GM19043 (cell line): Measurements from ENCODE around the gene TAX1BP3.
"Not testable (repeated sequence)": the region's sequence is repeated elsewhere in the genome, so short reads cannot be mapped to it uniquely, and the experiment has no call there.

Experiments
- ATAC-seq: cut with Tn5 transposase; IDR thresholded peaks from one replicate; pipeline ENCODE4 v1.9.1; 2021; ENCODE audit warnings: low read depth; ENCODE audit not compliant: unreplicated experiment

Gene TAX1BP3

DNA sequence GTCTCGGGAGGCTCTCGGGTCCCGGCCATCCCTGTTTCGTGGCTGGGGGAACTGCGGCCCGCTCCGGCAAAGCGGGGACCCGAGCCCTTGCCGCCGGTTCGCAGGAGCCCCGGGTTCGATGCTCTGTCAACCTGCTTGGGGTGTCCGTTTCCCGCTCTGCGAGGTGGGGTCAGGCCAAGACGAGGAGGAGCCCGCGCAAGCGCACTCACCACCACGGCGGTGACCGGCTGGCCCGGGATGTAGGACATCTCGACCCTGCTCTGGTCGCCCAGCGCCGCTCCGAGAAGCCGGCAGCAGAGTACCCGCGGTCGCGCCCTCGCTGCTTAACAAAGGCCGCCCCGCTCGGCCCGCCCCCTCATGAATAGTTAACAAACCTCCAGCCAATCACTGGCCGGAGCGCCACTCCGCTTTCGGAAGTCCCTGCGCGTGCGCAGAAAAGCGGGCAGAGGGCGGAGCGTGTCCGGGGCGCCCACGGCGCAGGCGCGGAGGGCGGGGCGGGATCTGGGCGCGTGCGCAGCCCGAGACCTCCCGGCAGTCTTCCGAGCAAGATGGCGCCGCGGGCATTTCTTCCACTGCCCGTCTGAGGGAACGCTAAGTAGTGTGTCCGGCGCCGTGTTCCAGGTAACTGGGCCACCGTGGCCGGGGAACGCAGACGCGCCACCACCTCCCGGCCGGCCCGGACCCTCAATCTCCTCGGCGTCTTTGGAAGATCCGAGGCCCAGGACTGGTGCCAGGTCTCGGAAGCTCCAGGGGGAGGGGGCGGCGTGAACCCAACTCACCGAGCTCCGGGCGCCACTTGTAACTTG is at the start of gene TAX1BP3, which contains the start of gene EMC6:
TAX1BP3 (minus strand) TSS at position 300 of the 806 bp plus-strand sequence; CDS start at position 248, 52 bp downstream.
EMC6 (plus strand) TSS at position 534 of the 806 bp plus-strand sequence. CDS start 335 bp downstream, outside the sequence.
- ATAC-seq = peak; percentile 88

DNA sequence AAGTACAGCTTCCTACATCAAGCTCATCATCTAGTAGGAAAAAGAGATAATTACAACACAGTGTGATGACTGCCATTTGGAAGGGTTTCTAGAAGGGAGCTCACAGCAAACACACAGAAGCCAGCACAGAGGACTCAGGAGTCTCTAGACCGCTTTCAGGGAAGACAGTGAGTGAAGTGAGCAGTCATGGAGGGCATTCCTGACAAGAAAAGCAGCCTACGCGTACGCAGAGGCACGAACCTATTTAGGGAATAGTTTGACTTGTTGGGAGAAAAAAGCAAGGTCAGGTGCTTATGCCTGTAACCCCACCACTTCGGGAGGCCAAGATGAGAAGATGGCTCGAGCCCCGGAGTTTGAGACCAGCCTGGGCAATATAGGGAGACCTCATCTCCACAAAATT is 46.9 kb upstream of the TAX1BP3 start:
- ATAC-seq = no peak

DNA sequence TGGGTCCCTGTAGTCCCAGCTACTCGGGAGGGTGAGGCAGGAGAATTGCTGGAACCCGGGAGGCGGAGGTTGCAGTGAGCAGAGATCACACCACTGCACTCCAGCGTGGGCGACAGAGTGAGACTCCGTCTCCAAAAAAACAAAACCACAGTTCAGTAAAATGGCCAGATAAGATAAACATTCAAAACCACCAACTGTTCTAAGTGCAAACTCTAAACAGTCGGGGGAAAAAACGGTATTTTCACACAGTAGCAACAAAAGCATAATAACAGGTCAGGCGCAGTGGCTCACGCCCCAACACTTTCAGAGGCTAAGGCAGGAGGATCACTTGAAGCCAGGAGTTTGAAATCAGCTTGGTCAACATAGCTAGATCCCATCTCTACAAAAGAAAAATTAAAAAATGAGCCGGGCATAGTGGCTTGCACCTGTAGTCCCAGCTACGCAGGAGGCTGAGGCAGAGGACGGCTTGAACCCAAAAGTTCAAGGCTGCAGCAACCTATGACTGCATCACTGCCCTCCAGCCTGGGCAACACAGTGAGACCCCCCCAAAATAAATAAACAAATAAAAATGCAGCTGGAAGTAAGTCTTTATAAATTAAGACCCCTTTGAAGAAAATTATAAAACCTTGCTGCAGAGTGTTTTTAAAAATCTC is 44.6 kb upstream of the TAX1BP3 start:
- ATAC-seq = no peak

DNA sequence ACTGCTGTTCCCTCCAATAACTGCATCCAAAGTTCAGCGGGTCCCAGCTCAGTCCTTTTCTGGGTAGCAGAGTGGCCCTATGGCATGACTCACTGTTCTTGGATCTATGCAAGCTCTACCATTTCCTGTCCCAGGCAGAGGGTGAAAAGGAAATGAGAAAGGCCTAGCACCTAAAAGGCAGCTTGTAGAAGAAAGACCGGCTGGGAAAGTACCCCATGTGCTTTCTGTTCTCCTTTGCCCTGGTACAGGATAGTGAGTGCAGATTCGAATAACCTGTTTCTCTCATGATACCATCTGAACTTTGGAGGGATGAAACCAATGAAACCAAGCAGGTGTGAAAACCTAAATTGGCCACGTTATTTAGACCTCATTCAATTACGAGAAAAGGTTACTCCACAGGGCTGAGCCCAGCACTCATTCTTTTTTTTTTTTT is 42.6 kb upstream of the TAX1BP3 start:
- ATAC-seq = peak; percentile 89

- no peak for ATAC-seq
Observed at GRCh38 chr17:3708366-3708765, 40.0 kb upstream of the TAX1BP3 start.

DNA sequence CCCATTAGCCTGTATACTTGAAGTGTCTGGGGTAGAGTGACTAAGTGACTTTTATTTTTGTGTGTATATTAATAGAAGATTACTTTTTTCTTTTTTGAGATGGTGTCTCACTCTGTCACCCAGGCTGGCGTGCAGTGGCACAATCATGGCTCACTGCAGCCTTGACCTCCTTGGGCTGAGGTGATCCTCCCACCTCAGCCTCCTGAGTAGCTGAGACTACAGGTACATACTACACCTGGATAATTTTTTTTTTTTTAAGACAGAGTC is 37.3 kb upstream of the TAX1BP3 start:
- ATAC-seq = not testable (repeated sequence)

GRCh38 chr17:3704931-3705717 is 36.7 kb upstream of the TAX1BP3 start:
- ATAC-seq = no peak

- ATAC-seq = not testable (repeated sequence)
Observed at GRCh38 chr17:3702041-3702539, 33.7 kb upstream of the TAX1BP3 start.

GRCh38 chr17:3699951-3700350 is 31.6 kb upstream of the TAX1BP3 start:
- no peak for ATAC-seq

GRCh38 chr17:3698139-3698538 is 29.8 kb upstream of the TAX1BP3 start:
- no peak for ATAC-seq

- ATAC-seq = no peak
Observed at GRCh38 chr17:3697103-3697476, 28.7 kb upstream of the TAX1BP3 start.

GRCh38 chr17:3695723-3696411 is 27.5 kb upstream of the TAX1BP3 start, which contains the start of gene P2RX5:
Gene P2RX5 (minus strand): TSS chr17:3696155. CDS start chr17:3696005, 150 bp downstream.
- no peak for ATAC-seq

DNA sequence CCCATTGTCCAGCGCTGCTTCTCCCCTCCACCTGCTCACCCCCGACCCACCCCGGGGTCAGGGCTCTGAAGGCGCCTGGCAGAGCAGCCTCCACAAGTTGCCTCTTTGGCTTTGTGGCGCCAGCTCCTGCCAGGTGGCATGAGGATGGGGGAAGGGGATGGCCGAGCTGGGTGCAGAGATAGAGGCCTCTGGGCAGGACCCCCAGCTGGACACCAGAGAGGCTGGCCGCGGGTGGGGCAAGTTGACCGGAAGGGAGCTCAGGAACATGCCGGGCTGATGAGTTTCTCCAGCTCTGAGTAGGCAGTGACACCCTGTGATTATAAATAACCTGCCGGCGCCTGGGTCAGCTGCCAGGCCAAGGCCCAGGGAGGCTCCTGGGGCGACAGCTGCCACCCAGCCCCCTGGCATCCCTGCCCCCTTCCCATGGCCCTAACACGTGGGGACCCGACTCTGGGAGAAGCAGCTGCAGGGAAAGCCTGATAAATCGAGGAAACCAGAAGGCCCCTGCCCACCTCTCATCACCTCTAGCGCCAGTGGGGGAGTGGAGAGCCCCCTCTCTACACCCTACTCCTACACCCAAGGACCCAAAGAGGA is 26.8 kb upstream of the TAX1BP3 start:
- ATAC-seq = no peak

DNA sequence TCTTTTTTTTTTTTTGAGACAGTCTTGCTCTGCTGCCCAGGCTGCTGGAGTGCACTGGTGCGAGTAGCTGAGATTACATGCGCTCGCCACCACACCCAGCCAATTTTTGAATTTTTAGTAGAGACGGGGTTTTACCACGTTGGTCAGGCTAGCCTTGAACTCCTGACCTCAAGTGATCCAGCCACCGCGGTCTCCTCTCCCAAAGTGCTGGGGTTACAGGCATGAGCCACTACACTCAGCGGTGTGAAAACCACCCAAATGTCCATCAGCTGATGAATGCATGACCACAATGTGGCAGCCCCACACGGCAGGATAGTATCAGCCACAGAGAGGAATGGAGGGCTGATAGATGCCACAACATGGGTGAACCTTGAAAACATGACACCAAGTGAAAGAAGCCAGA is 25.5 kb upstream of the TAX1BP3 start:
- ATAC-seq = no peak

- no peak for ATAC-seq
Observed at GRCh38 chr17:3693141-3693540, 24.8 kb upstream of the TAX1BP3 start.

DNA sequence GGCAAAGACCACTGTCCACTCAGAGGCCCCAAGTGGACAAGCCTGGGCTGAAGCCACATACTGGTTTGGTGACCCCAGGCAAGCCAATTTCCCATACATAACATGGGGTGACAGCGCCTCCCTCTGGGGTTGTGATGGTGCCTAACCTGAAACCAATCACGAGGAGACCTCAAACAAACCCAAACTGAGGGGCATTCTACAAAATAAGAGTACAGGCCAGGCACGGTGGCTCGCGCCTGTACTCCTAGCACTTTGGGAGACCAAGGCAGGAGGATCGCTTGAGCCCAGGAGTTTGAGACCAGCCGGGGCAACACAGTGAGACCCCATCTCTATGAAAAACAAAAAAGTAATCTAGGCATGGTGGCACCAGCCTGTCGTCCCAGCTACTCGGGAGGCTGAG is 24.0 kb upstream of the TAX1BP3 start:
- ATAC-seq = no peak

DNA sequence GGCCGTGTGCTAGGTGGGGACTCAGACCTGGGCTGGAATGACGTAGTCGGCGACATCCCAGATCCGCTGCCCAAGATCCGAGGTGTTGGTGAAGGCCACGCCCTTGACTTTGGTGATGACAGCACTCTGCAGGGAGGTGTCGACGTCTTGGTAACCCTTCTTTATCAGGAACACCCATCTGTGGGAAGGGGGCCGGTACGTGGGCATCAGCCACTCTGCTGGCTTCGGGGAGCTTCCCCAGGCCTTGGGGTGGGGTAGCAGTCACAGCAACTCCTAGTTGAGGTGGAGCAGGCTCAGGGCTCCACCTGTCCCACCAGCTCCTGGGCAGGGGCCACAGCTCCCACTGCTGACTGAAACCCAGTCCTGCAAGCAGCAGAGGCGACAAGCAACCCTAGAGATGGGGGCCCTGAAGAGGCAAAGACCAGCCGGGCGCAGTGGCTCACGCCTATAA is 23.3 kb upstream of the TAX1BP3 start:
- no peak for ATAC-seq

GRCh38 chr17:3690094-3690715 is 21.8 kb upstream of the TAX1BP3 start:
- ATAC-seq = no peak

DNA sequence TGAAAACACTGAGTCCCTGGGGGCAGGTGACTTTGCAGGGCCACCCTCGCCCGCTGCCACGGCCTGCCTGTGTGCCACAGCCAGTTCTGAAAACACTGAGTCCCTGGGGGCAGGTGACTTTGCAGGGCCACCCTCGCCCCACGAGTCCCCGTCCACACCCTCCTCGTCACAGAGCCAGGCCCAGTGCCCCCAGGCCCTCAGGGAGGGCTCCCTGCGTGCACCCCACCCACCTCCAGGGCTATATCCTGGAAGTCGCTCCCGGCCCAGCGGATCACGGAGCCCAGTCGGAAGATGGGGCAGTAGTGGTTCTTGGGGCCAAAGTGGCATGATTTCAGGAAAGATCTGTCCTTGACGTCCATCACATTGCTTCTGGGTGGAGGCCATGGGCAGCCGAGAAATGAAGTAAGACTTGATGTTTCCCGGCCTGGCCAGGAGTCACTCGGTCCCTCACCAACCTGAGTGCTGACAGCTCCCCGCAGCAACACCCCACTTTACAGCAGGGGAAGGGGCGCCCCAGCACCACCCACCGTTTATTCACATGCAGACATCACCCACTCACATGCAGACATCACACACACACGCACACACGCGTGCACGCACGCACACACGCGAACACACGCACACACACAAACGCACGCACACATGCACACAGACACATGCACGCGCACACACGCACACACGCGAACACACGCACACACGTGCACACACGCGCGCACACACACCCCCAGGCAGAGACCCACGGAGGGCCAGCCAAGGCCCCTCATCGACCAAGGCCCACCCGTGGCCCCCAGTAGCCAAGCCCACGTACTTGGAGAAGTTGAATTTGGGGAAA is 21.1 kb upstream of the TAX1BP3 start:
- no peak for ATAC-seq
